K562 (cell line): ENCODE results near the gene APEX1. TPM values are rescaled to one million over a fixed set of nuclear protein-coding genes. Genes with fewer than 3 reads are reported as not detected.

ENCODE experiments used
- ARNT ChIP-seq, 2 experiments: fragments of 450-650 bp; IDR thresholded peaks; 2 replicates each; pipeline ENCODE4 v1.6.1; 2016; ENCODE audit warnings: mild to moderate bottlenecking in 1 of 2
- BCOR ChIP-seq: fragments of 450-650 bp; IDR thresholded peaks from 2 replicates; pipeline ENCODE4 v1.6.1; 2016
- CBX8 ChIP-seq: fragments of 200-600 bp; sonication (generic); IDR thresholded peaks from 2 replicates; pipeline ENCODE4 v1.6.1; 2012; ENCODE audit warnings: borderline replicate concordance, mixed run types, low read depth, mild to moderate bottlenecking, moderate library complexity, mixed read lengths, low read length, control low read depth, inconsistent platforms; ENCODE audit not compliant: poor library complexity, severe bottlenecking; ENCODE audit errors: extremely low read depth
- ESRRB ChIP-seq: fragments of 250-450 bp; sonication (Bioruptor Pico); IDR thresholded peaks from 2 replicates; pipeline ENCODE4 v1.5.0; 2020; ENCODE audit warnings: mild to moderate bottlenecking, moderate library complexity, borderline replicate concordance
- ETV6 ChIP-seq, 3 experiments: fragments of 150-350 bp in 1 of 3; sonication (generic) in 1 of 3; formaldehyde crosslinking in 1 of 3; IDR thresholded peaks; 2 replicates each; pipeline versions ENCODE4 v1.6.1 to v1.8.0; 2014 to 2022; ENCODE audit warnings: borderline replicate concordance in 2 of 3, low read depth in 2 of 3, antibody characterized with exemption in 1 of 3, low read length in 1 of 3, mild to moderate bottlenecking in 1 of 3, missing genetic modification reagents in 1 of 3
- HEY1 ChIP-seq: fragments of 250-450 bp; sonication (Bioruptor Pico); IDR thresholded peaks from 2 replicates; pipeline ENCODE4 v1.5.0; 2020; ENCODE audit warnings: mild to moderate bottlenecking, moderate library complexity, borderline replicate concordance
- JUN ChIP-seq, 2 experiments: sonication (generic) in 1 of 2; formaldehyde crosslinking in 1 of 2; IDR thresholded peaks; 2 replicates each; pipeline versions ENCODE4 v1.6.1 to v1.8.0; 2012 to 2022; ENCODE audit warnings: borderline replicate concordance in 2 of 2, mild to moderate bottlenecking in 2 of 2, improper control_type of control experiment in 1 of 2, low read depth in 1 of 2, low read length in 1 of 2, missing genetic modification reagents in 1 of 2
- MTA3 ChIP-seq: fragments of 450-650 bp; formaldehyde crosslinking; IDR thresholded peaks from 2 replicates; pipeline ENCODE4 v1.6.1; 2017; ENCODE audit warnings: mild to moderate bottlenecking, borderline replicate concordance
- MYNN ChIP-seq, 2 experiments: sonication (generic); formaldehyde crosslinking in 1 of 2; IDR thresholded peaks; 2 replicates each; pipeline versions ENCODE4 v1.5.0 to v1.6.1; 2016 to 2020; ENCODE audit warnings: antibody characterized with exemption in 1 of 2, missing genetic modification reagents in 1 of 2
- NR3C1 ChIP-seq: sonication (generic); formaldehyde crosslinking; IDR thresholded peaks from 2 replicates; pipeline ENCODE4 v1.8.1; 2022; ENCODE audit warnings: missing genetic modification reagents
- ZNF766 ChIP-seq: fragments of 200-800 bp; sonication (Bioruptor generic); conservative IDR thresholded peaks from 2 replicates; pipeline ENCODE4 v1.6.1; 2016; ENCODE audit warnings: missing genetic modification characterization, missing compliant biosample characterization
- polyA plus RNA-seq, 8 experiments: library from polyadenylated mRNA; depleted of rRNA in 4 of 8; stranded (reverse) in 5 of 8; unstranded in 3 of 8; fragments of >200 nt; fragmentation: Nextera tagmentation in 2 of 8; fragmentation: Illumina TruSeq in 1 of 8; extraction: Ambion mirVana in 2 of 8; extraction: Trizol in 1 of 8; gene quantifications; 2 replicates each; pipeline versions ENCODE4 v1.2.1 to v1.2.3, GENCODE V29; 2011 to 2014; ENCODE audit warnings: inconsistent platforms in 1 of 8, missing spikeins in 1 of 8
- total RNA-seq, 7 experiments: library from RNA; depleted of rRNA in 6 of 7; stranded (reverse); fragments of >200 nt in 6 of 7; fragmentation: Illumina TruSeq in 2 of 7; extraction: Trizol in 2 of 7; gene quantifications; 2 replicates each; pipeline versions ENCODE4 v1.2.1 to v1.2.3, GENCODE V29; 2011 to 2021; ENCODE audit warnings: low replicate concordance in 1 of 7

The APEX1 gene
- total and polyA plus RNA-seq, 9 of the 15 experiments (the other 6 are each of a cell fraction or from before 2014, with no cell fraction given), result 50.2 to 274 (median 158) TPM

DNA sequence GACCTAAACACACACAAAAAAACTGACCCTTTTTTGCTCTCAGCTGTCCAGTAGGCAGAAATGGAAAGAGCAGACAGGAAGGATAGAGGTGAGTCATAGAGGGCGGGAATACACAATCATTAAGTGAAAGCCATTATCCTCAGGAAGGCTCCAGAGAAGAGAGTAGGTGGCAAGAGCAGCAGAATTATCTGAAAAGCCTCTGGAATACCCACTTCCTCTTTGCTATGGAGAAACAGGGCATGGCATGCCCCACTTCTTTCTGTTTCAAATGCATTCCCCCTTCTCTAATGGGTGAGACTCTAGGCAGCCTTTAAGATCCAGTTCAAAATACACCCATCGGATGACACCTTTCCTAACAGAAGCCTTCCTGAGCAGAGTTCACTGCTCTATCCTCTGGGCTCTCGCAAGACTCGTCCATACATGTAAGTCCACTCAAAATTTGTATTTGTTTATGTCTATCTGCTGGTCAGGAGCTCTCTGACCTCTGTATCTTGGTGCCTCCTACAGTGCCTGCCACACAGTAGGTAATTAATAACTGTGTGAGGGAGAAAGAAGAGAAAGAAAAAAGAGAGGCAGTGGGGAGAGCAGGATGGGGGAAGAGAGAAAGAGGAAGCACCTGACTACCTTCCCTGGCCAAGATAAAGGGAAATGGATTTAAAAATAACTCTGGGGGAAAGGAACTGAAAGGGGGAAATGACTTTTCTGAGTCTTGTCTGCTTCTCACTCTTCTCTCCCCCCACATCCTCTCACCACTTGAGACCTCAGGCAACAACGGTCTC is 27.6 kb upstream of the APEX1 start (continued):
- TF ChIP-seq ETV6 (IDR thresholded peaks at IDR 0.05; ENCODE audit: borderline replicate concordance in 1 of 2, low read depth in 2 of 2, low read length in 1 of 2) (peak in 1 of 2 experiments; percentile 54; a peak in 2 of 4 replicates), ETV6 (CRISPR knock-in tag; IDR thresholded peaks at IDR 0.05; ENCODE audit: borderline replicate concordance) (no peak), MTA3 (0 out of 2 replicates have a peak, but pooled peaks have one; percentile 37), MYNN (IDR thresholded peaks at IDR 0.05) (no peak), MYNN (CRISPR knock-in tag; IDR thresholded peaks at IDR 0.05) (no peak), JUN (IDR thresholded peaks at IDR 0.05; ENCODE audit: borderline replicate concordance, low read depth, low read length) (peak; percentile 37; the same call in 1 of the 2 replicates), JUN (CRISPR knock-in tag; IDR thresholded peaks at IDR 0.05; ENCODE audit: borderline replicate concordance) (no peak), ARNT (IDR thresholded peaks at IDR 0.05) (no peak), ESRRB (CRISPR knock-in tag) (no peak), BCOR (no peak), CBX8 (no peak), NR3C1 (CRISPR knock-in tag) (no peak), HEY1 (CRISPR knock-in tag) (no peak), ZNF766 (no peak)
